G401.6 (cell line): ENCODE data around the gene KIAA1217.

ENCODE experiments used
- FAIRE-seq: peaks from 2 replicates; lab custom pipeline; 2012; peaks lifted over from hg19 to GRCh38; lab: Jason Lieb, UNC

Gene KIAA1217

GRCh38 chr10:24515481-24515880, 306.5 kb downstream of the KIAA1217 start:
- no peak for FAIRE-seq

- FAIRE-seq: no peak
Measured at GRCh38 chr10:24518411-24518810, 309.5 kb downstream of the KIAA1217 start.

- FAIRE-seq: no peak
Measured at GRCh38 chr10:24518981-24519597, 310.2 kb downstream of the KIAA1217 start.

- no peak for FAIRE-seq
Measured at GRCh38 chr10:24519950-24520349, 311.0 kb downstream of the KIAA1217 start.

- no peak for FAIRE-seq
Measured at GRCh38 chr10:24524314-24524713, 315.4 kb downstream of the KIAA1217 start.

- FAIRE-seq: no peak
Measured at GRCh38 chr10:24526085-24526649, 317.2 kb downstream of the KIAA1217 start.

- FAIRE-seq: no peak
Measured at GRCh38 chr10:24528946-24529345, 320.0 kb downstream of the KIAA1217 start.

- FAIRE-seq: no peak
Measured at GRCh38 chr10:24531439-24531838, 322.5 kb downstream of the KIAA1217 start.

GRCh38 chr10:24533981-24534380, 325.0 kb downstream of the KIAA1217 start:
- FAIRE-seq: no peak

- FAIRE-seq: no peak
Measured at GRCh38 chr10:24536636-24537035, 327.7 kb downstream of the KIAA1217 start.

- FAIRE-seq: no peak
Measured at GRCh38 chr10:24541239-24541753, 332.4 kb downstream of the KIAA1217 start.

- FAIRE-seq: no peak
Measured at GRCh38 chr10:24542314-24543270, 333.7 kb downstream of the KIAA1217 start.

GRCh38 chr10:24544776-24545175, 335.8 kb downstream of the KIAA1217 start:
- FAIRE-seq: no peak

- FAIRE-seq: no peak
Measured at GRCh38 chr10:24545585-24545984, 336.6 kb downstream of the KIAA1217 start.

GRCh38 chr10:24550680-24551079, 341.7 kb downstream of the KIAA1217 start:
- FAIRE-seq: no peak

GRCh38 chr10:24551161-24551560, 342.2 kb downstream of the KIAA1217 start:
- FAIRE-seq: no peak

- FAIRE-seq: no peak
Measured at GRCh38 chr10:24552346-24553016, 343.5 kb downstream of the KIAA1217 start.

GRCh38 chr10:24553051-24553612, 344.2 kb downstream of the KIAA1217 start:
- FAIRE-seq: no peak

- FAIRE-seq: no peak
Measured at GRCh38 chr10:24554036-24554435, 345.1 kb downstream of the KIAA1217 start.

GRCh38 chr10:24556126-24556749, 347.3 kb downstream of the KIAA1217 start:
- no peak for FAIRE-seq
